H1 (cell line): ENCODE measurements around the gene CNIH1. TPM values are rescaled to one million over a fixed set of nuclear protein-coding genes. Genes with fewer than 3 reads are reported as not detected.

Source experiments
- CTCF ChIA-PET: fragments of 300-600 bp; sonication (Branson Sonifier 250); formaldehyde crosslinking; loops from one replicate; lab custom pipeline; 2021; ENCODE audit not compliant: partially characterized antibody; lab: Charles Lee
- POLR2A ChIA-PET: fragments of 300-600 bp; sonication (Branson Sonifier 250); formaldehyde crosslinking; loops from one replicate; lab custom pipeline; 2021; ENCODE audit warnings: inconsistent platforms; ENCODE audit not compliant: partially characterized antibody; lab: Charles Lee
- DNase-seq, 2 experiments: peaks; one replicate each; pipeline versions ENCODE4 v3.0.0 to v3.0.0-alpha.2; 2010 to 2022; ENCODE audit warnings: low spot score in 2 of 2, low read depth in 1 of 2, mixed read lengths in 1 of 2
- FAIRE-seq: peaks from 2 replicates; lab custom pipeline; 2011; peaks lifted over from hg19 to GRCh38; lab: Jason Lieb, UNC
- H2AFZ ChIP-seq: 2 replicates; pipeline ENCODE4 v1.8.1; 2012; ENCODE audit warnings: low read length, inconsistent platforms
- H2AK5ac ChIP-seq: 2 replicates; pipeline ENCODE4 v1.6.1; 2013; ENCODE audit warnings: low read depth, low read length
- H2BK120ac ChIP-seq: replicated peaks from 2 replicates; pipeline ENCODE3; 2013; ENCODE audit warnings: low read depth, low read length, inconsistent platforms
- H2BK12ac ChIP-seq: 2 replicates; pipeline ENCODE4 v1.6.1; 2013; ENCODE audit warnings: low read depth, low read length
- H2BK15ac ChIP-seq: 2 replicates; pipeline ENCODE4 v1.6.1; 2013; ENCODE audit warnings: low read length
- H2BK20ac ChIP-seq: 2 replicates; pipeline ENCODE4 v1.6.1; 2013; ENCODE audit warnings: low read length
- H2BK5ac ChIP-seq: 2 replicates; pipeline ENCODE4 v1.6.1; 2013; ENCODE audit warnings: low read depth, low read length
- H3K14ac ChIP-seq: 2 replicates; pipeline ENCODE4 v1.6.1; 2013; ENCODE audit warnings: inconsistent platforms; ENCODE audit not compliant: insufficient read length
- H3K18ac ChIP-seq: 2 replicates; pipeline ENCODE4 v1.6.1; 2013; ENCODE audit warnings: low read length; ENCODE audit errors: extremely low read depth
- H3K23ac ChIP-seq: 2 replicates; pipeline ENCODE4 v1.6.1; 2013; ENCODE audit warnings: inconsistent platforms; ENCODE audit not compliant: insufficient read length
- H3K23me2 ChIP-seq: 2 replicates; pipeline ENCODE4 v1.6.1; 2013; ENCODE audit warnings: low read depth, low read length
- H3K27ac ChIP-seq: 2 replicates; pipeline ENCODE4 v1.6.1; 2011; ENCODE audit warnings: low read depth, low read length, inconsistent platforms
- H3K27me3 ChIP-seq, 4 experiments: replicated peaks in 1 of 4; 1 replicate in 1 of 4; 2 replicates in 3 of 4; pipeline versions ENCODE4 v1.6.1 to v1.8.1; 2011 to 2013; ENCODE audit warnings: low read length in 3 of 4, mild to moderate bottlenecking in 3 of 4, inconsistent platforms in 2 of 4, mixed read lengths in 2 of 4, moderate library complexity in 1 of 4; ENCODE audit not compliant: control insufficient read depth in 3 of 4, insufficient read depth in 3 of 4; ENCODE audit errors: extremely low read depth in 1 of 4
- H3K36me3 ChIP-seq, 4 experiments: 2 replicates each; pipeline versions ENCODE4 v1.6.1 to v1.8.1; 2011 to 2013; ENCODE audit warnings: mild to moderate bottlenecking in 4 of 4, low read length in 3 of 4, moderate library complexity in 2 of 4, control low read depth in 1 of 4, inconsistent platforms in 1 of 4; ENCODE audit not compliant: insufficient read depth in 4 of 4, control insufficient read depth in 2 of 4
- H3K4ac ChIP-seq: replicated peaks from 2 replicates; pipeline ENCODE3; 2013; ENCODE audit warnings: low read length, low read depth, mixed read lengths, inconsistent platforms; ENCODE audit not compliant: insufficient read length
- H3K4me1 ChIP-seq, 4 experiments: replicated peaks in 1 of 4; 1 replicate in 1 of 4; 2 replicates in 3 of 4; pipeline versions ENCODE4 v1.6.1 to v1.8.1; 2011 to 2013; ENCODE audit warnings: low read length in 3 of 4, inconsistent platforms in 2 of 4, mixed read lengths in 1 of 4; ENCODE audit not compliant: insufficient read depth in 4 of 4, control insufficient read depth in 3 of 4
- H3K4me2 ChIP-seq, 2 experiments: 2 replicates each; pipeline versions ENCODE4 v1.6.1 to v1.8.1; 2011 to 2013; ENCODE audit warnings: low read depth in 2 of 2, low read length in 2 of 2, control low read depth in 1 of 2, inconsistent platforms in 1 of 2, mild to moderate bottlenecking in 1 of 2; ENCODE audit not compliant: insufficient read depth in 1 of 2
- H3K4me3 ChIP-seq, 4 experiments: fragments of 200-600, 300-600 bp in 1 of 4; sonication (generic), shearing (Covaris generic), sonication (Bioruptor Twin) in 1 of 4; 2 replicates each; pipeline versions ENCODE4 v1.5.1 to v1.8.1; 2011 to 2016; ENCODE audit warnings: low read length in 4 of 4, low read depth in 3 of 4, control low read depth in 2 of 4, inconsistent platforms in 2 of 4, mild to moderate bottlenecking in 2 of 4, mixed read lengths in 1 of 4, moderate library complexity in 1 of 4; ENCODE audit not compliant: insufficient read depth in 2 of 4; ENCODE audit errors: extremely low read depth in 1 of 4
- H3K56ac ChIP-seq: replicated peaks from 2 replicates; pipeline ENCODE3; 2013; ENCODE audit warnings: low read depth, mild to moderate bottlenecking, mixed read lengths, low read length, inconsistent platforms; ENCODE audit not compliant: insufficient read length
- H3K79me1 ChIP-seq: 2 replicates; pipeline ENCODE4 v1.6.1; 2013; ENCODE audit warnings: low read depth, low read length, control low read depth
- H3K79me2 ChIP-seq, 2 experiments: 2 replicates each; pipeline versions ENCODE4 v1.6.1 to v1.8.1; 2012 to 2013; ENCODE audit warnings: low read length in 2 of 2, mild to moderate bottlenecking in 2 of 2, inconsistent platforms in 1 of 2; ENCODE audit not compliant: insufficient read depth in 2 of 2, control insufficient read depth in 1 of 2
- H3K9ac ChIP-seq, 4 experiments: replicated peaks in 1 of 4; 1 replicate in 1 of 4; 2 replicates in 3 of 4; pipeline versions ENCODE4 v1.6.1 to v1.8.1; 2011 to 2013; ENCODE audit warnings: low read depth in 3 of 4, low read length in 3 of 4, control low read depth in 2 of 4, mild to moderate bottlenecking in 2 of 4, moderate library complexity in 2 of 4, inconsistent platforms in 1 of 4; ENCODE audit errors: extremely low read depth in 1 of 4
- H3K9me3 ChIP-seq, 2 experiments: 2 replicates each; pipeline versions ENCODE4 v1.6.1 to v1.8.1; 2012 to 2013; ENCODE audit warnings: mild to moderate bottlenecking in 2 of 2, moderate library complexity in 2 of 2, control low read depth in 1 of 2, inconsistent platforms in 1 of 2, low read depth in 1 of 2, low read length in 1 of 2, mixed read lengths in 1 of 2; ENCODE audit not compliant: insufficient read depth in 2 of 2
- H4K20me1 ChIP-seq, 2 experiments: replicated peaks in 1 of 2; 2 replicates each; pipeline versions ENCODE3 to v1.8.1; 2011 to 2013; ENCODE audit warnings: inconsistent platforms in 2 of 2, low read length in 2 of 2, mild to moderate bottlenecking in 1 of 2; ENCODE audit not compliant: insufficient read depth in 2 of 2, control insufficient read depth in 1 of 2
- H4K5ac ChIP-seq: 2 replicates; pipeline ENCODE4 v1.6.1; 2013; ENCODE audit warnings: low read length, low read depth, mixed read lengths, inconsistent platforms; ENCODE audit not compliant: insufficient read length
- H4K8ac ChIP-seq: 2 replicates; pipeline ENCODE4 v1.8.0; 2013; ENCODE audit warnings: mild to moderate bottlenecking, moderate library complexity, low read length, inconsistent platforms; ENCODE audit not compliant: insufficient read depth; ENCODE audit errors: extremely low read depth
- H4K91ac ChIP-seq: replicated peaks from 2 replicates; pipeline ENCODE3; 2013; ENCODE audit warnings: low read length, mixed read lengths, inconsistent platforms; ENCODE audit not compliant: insufficient read length
- CHD1 ChIP-seq: IDR thresholded peaks from 2 replicates; pipeline ENCODE4 v1.6.1; 2012; ENCODE audit warnings: low read depth, low read length, improper control_type of control experiment
- TBP ChIP-seq: IDR thresholded peaks from 2 replicates; pipeline ENCODE4 v1.6.1; 2011; ENCODE audit warnings: low read depth, low read length, improper control_type of control experiment
- polyA plus RNA-seq, 7 experiments: library from polyadenylated mRNA; depleted of rRNA in 3 of 7; stranded (reverse) in 5 of 7; unstranded in 2 of 7; fragments of >200 nt in 5 of 7; fragments of 200-250 nt in 2 of 7; gene quantifications; 1 replicate in 5 of 7; 2 replicates in 1 of 7; 4 replicates in 1 of 7; pipeline versions ENCODE4 v1.2.1 to v1.2.3, GENCODE V29; 2011 to 2013; ENCODE audit warnings: missing spikeins in 2 of 7, mixed read lengths in 2 of 7
- total RNA-seq: library from RNA; stranded (reverse); fragmentation: NEBNext Ultra II Directional; extraction: Animal tissue kit (Norgen Biotek cat#: 25700); gene quantifications from 2 replicates; pipeline ENCODE4 v1.2.1, GENCODE V29; 2021

Gene CNIH1
- total and polyA plus RNA-seq, 2 of the 8 experiments (the other 6 are each of a cell fraction or from before 2014, with no cell fraction given), result 119 to 333 TPM

DNA sequence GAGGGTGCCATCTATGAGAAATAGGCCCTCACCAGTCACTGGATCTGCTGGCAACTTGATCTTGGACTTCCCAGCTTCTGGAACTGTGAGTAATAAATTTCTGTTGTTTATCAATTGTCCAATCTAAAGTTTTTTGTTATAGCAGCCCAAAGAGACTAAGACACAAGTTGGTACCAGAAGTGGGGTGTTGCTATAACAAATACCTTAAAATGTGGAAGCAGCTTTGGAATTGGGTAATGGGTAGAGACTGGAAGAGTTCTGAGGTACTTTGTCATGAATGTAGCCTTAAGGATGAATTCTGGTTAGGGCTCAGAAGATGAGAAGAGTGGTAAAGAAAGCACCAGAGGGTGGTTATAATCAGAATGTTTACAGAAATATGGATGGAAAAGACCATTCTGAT lies 26.1 kb upstream of the CNIH1 start:
- no peaks in the 10 kb centered on the region; a peak in 1 of 7 replicates for H3K4me1 ChIP-seq
- H3K9ac ChIP-seq, result no peak overlapping the region
- H4K91ac ChIP-seq, result no peak overlapping the region
- no peak overlapping the region for H3K18ac ChIP-seq
- no peak overlapping the region for H3K4ac ChIP-seq
- H3K79me2 ChIP-seq, result no peaks in the 10 kb centered on the region
- ChIA-PET POLR2A (interaction anchor here (1.0 kb wide), 1 partner anchor 22 kb away, joined by 3 read pairs; the partner anchor contains the start of gene GMFB), CTCF (no interaction called here)
- no peaks in the 10 kb centered on the region for H3K36me3 ChIP-seq
- H4K20me1 ChIP-seq, result no peaks in the 10 kb centered on the region
- H3K4me2 ChIP-seq, result no peak overlapping the region
- TF ChIP-seq CHD1 (no peak), TBP (no peak)
- no peak overlapping the region for H4K8ac ChIP-seq
- no peak overlapping the region for H2BK20ac ChIP-seq
- no peak overlapping the region for H3K56ac ChIP-seq
- no peak overlapping the region for H3K23ac ChIP-seq
- H3K4me3 ChIP-seq, result no peak overlapping the region
- no peak overlapping the region for H2BK15ac ChIP-seq
- H2AK5ac ChIP-seq, result no peak overlapping the region
- no peak overlapping the region for H2BK5ac ChIP-seq
- no peaks in the 10 kb centered on the region for H3K27me3 ChIP-seq
- H2AFZ ChIP-seq, result no peak overlapping the region
- DNase-seq, result no peak
- no peak for FAIRE-seq
- no peak overlapping the region for H3K14ac ChIP-seq
- no peak overlapping the region for H2BK120ac ChIP-seq
- peaks cover 0 to 13% of the 10 kb centered on the region in 2 experiments; a peak in 2 of 4 replicates for H3K9me3 ChIP-seq
- no peak overlapping the region for H3K27ac ChIP-seq
- H3K79me1 ChIP-seq, result no peaks in the 10 kb centered on the region
- H3K23me2 ChIP-seq, result no peaks in the 10 kb centered on the region
- H4K5ac ChIP-seq, result no peak overlapping the region
- H2BK12ac ChIP-seq, result no peak overlapping the region
